ENCODE results near the gene CNTN4. TPM values are rescaled to one million over a fixed set of nuclear protein-coding genes. Genes with fewer than 3 reads are reported as not detected.

CNTN4 gene
- polyA plus RNA-seq, 4 donors = 28.0 to 123 (median 36.4) TPM

- DNase-seq (ENCODE audit: low read depth in 4 of 4, low spot score in 3 of 4) = no peak
Measured at GRCh38 chr3:2568929-2569328, 470.3 kb downstream of the CNTN4 start.

DNA sequence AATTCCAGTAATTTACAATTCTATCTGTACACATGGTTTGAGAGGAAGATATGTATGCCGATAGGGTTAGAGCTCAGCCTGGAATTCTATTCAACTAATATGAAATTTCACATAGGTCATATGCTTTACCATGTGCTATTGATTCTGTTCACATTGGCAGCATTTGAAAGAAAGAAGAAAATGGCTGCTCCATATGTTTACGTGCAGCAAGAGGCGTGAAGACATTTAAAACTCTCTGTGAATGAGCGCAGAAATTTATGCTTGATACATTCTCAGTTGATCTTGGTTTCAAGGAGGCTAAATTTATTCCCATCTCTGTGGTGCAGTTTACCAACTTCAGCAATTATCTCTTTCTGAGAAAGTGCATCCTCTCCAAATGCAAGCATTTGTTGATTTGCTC, 478.9 kb downstream of the CNTN4 start:
- no peak for DNase-seq (ENCODE audit: low read depth in 4 of 4, low spot score in 3 of 4)

DNA sequence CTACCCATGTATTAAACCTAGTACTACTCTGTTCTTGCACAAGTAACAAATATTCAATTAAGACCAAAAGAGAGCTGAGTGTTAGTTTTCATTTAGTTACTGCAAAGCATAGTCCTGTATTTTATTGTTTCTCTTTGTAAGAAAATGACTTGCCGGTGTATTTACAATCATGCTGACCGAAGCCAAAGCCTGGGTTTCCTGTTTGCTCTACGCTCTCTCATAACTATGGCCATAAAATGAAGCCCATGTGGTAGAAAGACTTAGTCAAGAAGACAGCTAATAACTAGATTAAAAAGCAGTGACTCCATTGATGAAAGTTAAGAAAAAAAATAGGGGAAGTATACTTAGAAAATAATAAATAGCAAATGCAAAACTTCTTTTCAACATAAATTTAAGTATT, 479.9 kb downstream of the CNTN4 start:
- no peak for DNase-seq (ENCODE audit: low read depth in 4 of 4, low spot score in 3 of 4)

GRCh38 chr3:2579206-2579605, 480.5 kb downstream of the CNTN4 start:
- no peak for DNase-seq (ENCODE audit: low read depth in 4 of 4, low spot score in 3 of 4)

GRCh38 chr3:2583046-2583445, 484.4 kb downstream of the CNTN4 start:
- no peak for DNase-seq (ENCODE audit: low read depth in 4 of 4, low spot score in 3 of 4)

GRCh38 chr3:2589336-2589969, 490.8 kb downstream of the CNTN4 start:
- DNase-seq (ENCODE audit: low read depth in 4 of 4, low spot score in 3 of 4) = no peak

DNA sequence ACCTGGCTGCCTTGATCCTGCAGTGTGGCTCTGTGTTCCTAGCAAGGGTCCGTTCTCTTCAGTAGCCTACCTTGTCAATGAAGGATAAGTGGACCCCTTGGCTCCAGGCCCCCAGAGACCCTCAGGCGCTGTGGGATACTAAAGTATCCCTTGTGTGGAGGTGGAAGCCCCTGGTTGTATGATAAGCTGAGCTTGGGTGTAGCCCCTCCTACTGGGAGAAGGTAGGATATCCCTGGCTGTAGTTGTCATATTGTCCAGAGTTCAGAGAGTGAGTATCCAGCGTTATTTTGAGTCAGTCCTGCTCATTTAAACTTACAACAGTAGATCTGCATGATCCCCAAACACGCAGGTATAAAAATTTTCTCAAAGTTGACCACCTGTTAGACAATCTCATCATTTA, 496.8 kb downstream of the CNTN4 start:
- DNase-seq (ENCODE audit: low read depth in 4 of 4, low spot score in 3 of 4) = no peak

DNA sequence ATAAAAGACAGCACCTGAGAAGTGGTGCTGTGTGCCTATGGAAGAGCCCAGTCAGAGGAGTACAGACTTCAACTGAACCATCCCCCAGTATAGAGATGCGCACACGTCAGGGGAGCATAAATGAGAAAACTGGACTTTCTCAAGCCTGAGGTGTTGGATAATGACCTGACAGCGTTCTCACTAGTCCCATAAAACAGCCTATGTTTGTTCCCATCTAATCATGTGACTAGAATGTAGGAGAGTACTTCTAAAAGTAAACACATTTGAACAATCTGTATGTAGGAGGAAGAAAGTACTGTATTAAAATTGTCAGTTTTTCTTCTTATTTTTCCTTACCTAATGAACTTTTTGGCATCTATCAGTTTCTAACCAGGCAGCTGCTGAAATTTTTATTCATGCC, 498.9 kb downstream of the CNTN4 start:
- DNase-seq (ENCODE audit: low read depth in 4 of 4, low spot score in 3 of 4) = no peak

- no peak for DNase-seq (ENCODE audit: low read depth in 4 of 4, low spot score in 3 of 4)
Measured at GRCh38 chr3:2599471-2599870, 500.8 kb downstream of the CNTN4 start.

- no peak for DNase-seq (ENCODE audit: low read depth in 4 of 4, low spot score in 3 of 4)
Measured at GRCh38 chr3:2603692-2604289, 505.1 kb downstream of the CNTN4 start.

DNA sequence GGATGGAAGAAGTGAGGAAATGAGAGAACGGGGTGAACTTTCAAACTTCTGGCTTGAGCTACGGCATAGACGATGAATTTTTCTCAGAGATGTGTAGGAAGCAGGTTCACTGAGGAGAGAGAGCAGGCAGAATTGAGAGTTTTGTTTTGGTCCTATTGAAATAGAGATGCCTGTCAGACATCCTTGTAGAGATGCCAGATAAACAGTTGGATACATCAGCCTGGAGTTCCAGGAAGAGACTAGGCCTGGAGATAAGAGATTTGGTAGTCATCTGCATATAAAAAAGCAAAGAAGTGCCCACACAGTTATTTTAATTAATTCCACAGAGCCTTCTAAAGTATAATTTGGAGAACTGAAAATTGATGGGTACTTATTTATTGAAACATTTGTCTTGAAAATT, 515.9 kb downstream of the CNTN4 start:
- DNase-seq (ENCODE audit: low read depth in 4 of 4, low spot score in 3 of 4) = no peak

- no peak for DNase-seq (ENCODE audit: low read depth in 4 of 4, low spot score in 3 of 4)
Measured at GRCh38 chr3:2615080-2615479, 516.4 kb downstream of the CNTN4 start.

DNA sequence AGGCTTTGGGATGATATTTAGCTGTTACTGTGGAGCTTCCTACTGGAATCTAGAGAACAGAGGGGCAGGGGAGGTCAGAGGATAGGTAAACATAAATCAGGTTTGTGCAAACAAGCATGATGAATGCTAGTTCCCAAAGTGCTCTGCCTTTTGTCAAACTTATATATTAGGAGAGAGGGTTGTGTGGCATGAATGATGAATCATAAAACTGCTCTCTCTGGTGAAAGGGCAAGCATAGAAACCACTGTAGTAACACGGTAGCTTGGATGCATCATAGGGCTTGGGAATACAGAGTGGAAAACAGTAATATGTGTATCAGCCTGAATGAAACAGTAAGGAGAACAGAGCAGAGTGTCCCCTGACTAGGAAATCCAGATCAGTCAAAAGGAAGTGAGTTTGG, 524.8 kb downstream of the CNTN4 start:
- no peak for DNase-seq (ENCODE audit: low read depth in 4 of 4, low spot score in 3 of 4)

- DNase-seq (ENCODE audit: low read depth in 4 of 4, low spot score in 3 of 4) = no peak
Measured at GRCh38 chr3:2628117-2628516, 529.5 kb downstream of the CNTN4 start.

GRCh38 chr3:2635511-2635910, 536.8 kb downstream of the CNTN4 start:
- DNase-seq (ENCODE audit: low read depth in 4 of 4, low spot score in 3 of 4) = no peak

GRCh38 chr3:2643606-2644005, 544.9 kb downstream of the CNTN4 start:
- DNase-seq (ENCODE audit: low read depth in 4 of 4, low spot score in 3 of 4) = no peak

- DNase-seq (ENCODE audit: low read depth in 4 of 4, low spot score in 3 of 4) = no peak
Measured at GRCh38 chr3:2645001-2645400, 546.3 kb downstream of the CNTN4 start.

DNA sequence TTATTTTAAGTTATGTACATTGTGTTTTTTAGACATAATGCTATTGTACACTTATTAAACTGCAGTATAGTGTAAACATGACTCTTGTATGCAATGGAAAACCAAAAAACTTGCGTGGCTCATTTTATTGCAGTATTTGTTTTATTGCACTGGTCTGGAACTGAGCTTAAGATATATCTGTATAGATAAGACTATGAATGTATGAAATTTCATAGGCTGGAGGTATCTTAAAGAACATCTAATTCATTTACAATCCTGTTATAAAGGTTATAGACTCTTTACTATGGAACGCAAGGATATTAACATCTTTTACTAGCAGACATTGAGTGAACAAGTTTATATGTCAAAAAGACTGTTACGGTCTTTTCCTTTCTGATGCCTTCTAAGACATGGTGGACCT, 552.1 kb downstream of the CNTN4 start:
- no peak for DNase-seq (ENCODE audit: low read depth in 4 of 4, low spot score in 3 of 4)

DNA sequence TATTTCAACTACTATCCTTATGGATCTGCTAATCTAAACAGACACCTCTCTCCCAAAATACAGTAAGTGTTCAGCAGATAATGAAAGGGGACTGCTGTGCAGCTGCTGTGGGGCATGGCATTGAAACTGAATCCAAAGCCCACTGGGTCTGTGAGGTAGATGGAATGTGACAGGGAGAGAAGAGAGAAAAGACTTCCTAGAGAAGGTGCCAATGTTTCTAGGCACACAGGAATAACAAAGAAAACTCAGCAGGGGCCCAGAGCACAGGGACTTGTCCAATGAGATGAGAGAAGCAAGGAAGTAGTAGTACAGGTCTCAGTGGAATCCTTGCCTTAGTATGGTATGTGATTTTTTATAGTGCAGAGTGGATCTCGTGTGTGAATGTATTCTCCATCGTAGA, 553.7 kb downstream of the CNTN4 start:
- DNase-seq (ENCODE audit: low read depth in 4 of 4, low spot score in 3 of 4) = no peak

- no peak for DNase-seq (ENCODE audit: low read depth in 4 of 4, low spot score in 3 of 4)
Measured at GRCh38 chr3:2653706-2654105, 555.0 kb downstream of the CNTN4 start.

- DNase-seq (ENCODE audit: low read depth in 4 of 4, low spot score in 3 of 4) = no peak
Measured at GRCh38 chr3:2655229-2655701, 556.6 kb downstream of the CNTN4 start.

Measured in left renal pelvis (tissue), 4 donors.